Endodermal cell (in vitro differentiated cells): ENCODE data around the gene AFF3. TPM values are rescaled to one million over a fixed set of nuclear protein-coding genes. Genes with fewer than 3 reads are reported as not detected.

Experiments used
- DNase-seq: peaks from one replicate; pipeline ENCODE4 v3.0.0-alpha.2; 2017
- H3K27ac ChIP-seq: 2 replicates; pipeline ENCODE4 v1.5.1; 2013; ENCODE audit warnings: mild to moderate bottlenecking, low read depth, low read length, moderate library complexity
- H3K27me3 ChIP-seq: 2 replicates; pipeline ENCODE4 v1.6.1; 2013; ENCODE audit warnings: mild to moderate bottlenecking, low read length, moderate library complexity; ENCODE audit not compliant: insufficient read depth, control insufficient read depth, poor library complexity, severe bottlenecking
- H3K36me3 ChIP-seq: 2 replicates; pipeline ENCODE4 v1.7.0; 2013; ENCODE audit warnings: mild to moderate bottlenecking, low read length, moderate library complexity; ENCODE audit not compliant: control insufficient read depth, insufficient read depth
- H3K4me1 ChIP-seq: one replicate; pipeline ENCODE4 v1.7.0; 2013; ENCODE audit warnings: low read length; ENCODE audit not compliant: control insufficient read depth, insufficient read depth
- H3K4me3 ChIP-seq: 2 replicates; pipeline ENCODE4 v1.5.1; 2013; ENCODE audit warnings: mild to moderate bottlenecking, low read length, moderate library complexity
- H3K9ac ChIP-seq: 2 replicates; pipeline ENCODE4 v1.6.1; 2013; ENCODE audit warnings: mild to moderate bottlenecking, low read length, moderate library complexity; ENCODE audit not compliant: poor library complexity, severe bottlenecking; ENCODE audit errors: extremely low read depth
- H3K9me3 ChIP-seq: 2 replicates; pipeline ENCODE4 v1.6.1; 2013; ENCODE audit warnings: mild to moderate bottlenecking, low read length, moderate library complexity; ENCODE audit not compliant: control insufficient read depth
- H3K27ac Mint-ChIP-seq: 2 replicates; pipeline ENCODE4 v1.8.0; 2020; ENCODE audit warnings: mixed read lengths
- H3K27me3 Mint-ChIP-seq: 2 replicates; pipeline ENCODE4 v1.8.0; 2021; ENCODE audit warnings: mild to moderate bottlenecking, mixed read lengths; ENCODE audit not compliant: insufficient read depth
- H3K36me3 Mint-ChIP-seq: 2 replicates; pipeline ENCODE4 v1.8.0; 2020; ENCODE audit warnings: low read depth, mixed read lengths
- H3K4me1 Mint-ChIP-seq: 2 replicates; pipeline ENCODE4 v1.8.0; 2020; ENCODE audit warnings: mixed read lengths
- H3K4me3 Mint-ChIP-seq: 2 replicates; pipeline ENCODE4 v1.8.0; 2020; ENCODE audit warnings: mild to moderate bottlenecking, moderate library complexity, mixed read lengths
- H3K9me3 Mint-ChIP-seq: 2 replicates; pipeline ENCODE4 v1.8.0; 2020; ENCODE audit warnings: mild to moderate bottlenecking, mixed read lengths
- CTCF ChIP-seq: fragments of 200-600 bp; sonication (generic); conservative IDR thresholded peaks from 2 replicates; pipeline ENCODE4 v1.5.0; 2021; ENCODE audit warnings: antibody characterized with exemption, mild to moderate bottlenecking
- WGBS, 2 experiments: methylation state at CpG; one replicate each; pipeline versions ENCODE4 v1.1.5 to v1.1.7; 2013; ENCODE audit warnings: missing lambda C conversion rate in 2 of 2, mixed read lengths in 1 of 2; ENCODE audit not compliant: insufficient coverage in 1 of 2, insufficient read length in 1 of 2; 5-methylcytosine and 5-hydroxymethylcytosine counted together
- total RNA-seq, 2 donors: library from RNA; stranded (reverse); fragmentation: NEBNext Ultra II Directional in 1 of 2; extraction: Animal tissue kit (Norgen Biotek cat#: 25700) in 1 of 2; gene quantifications; 2 replicates in 1 of 2; 3 replicates in 1 of 2; pipeline ENCODE4 v1.2.1, GENCODE V29; 2021

AFF3 gene
- total RNA-seq, 2 donors from 2014 or later, result 0.62 to 0.73 TPM

- H3K36me3 ChIP-seq, result no peaks in the 10 kb centered on the region
- Mint-ChIP-seq H3K9me3 (no peaks in the 10 kb centered on the region), H3K27me3 (peaks cover 4% of the 10 kb centered on the region), H3K4me3 (no peak overlapping the region), H3K36me3 (no peaks in the 10 kb centered on the region), H3K4me1 (peaks cover 5% of the 10 kb centered on the region), H3K27ac (no peak overlapping the region)
- DNase-seq, result no peak
- no peak overlapping the region for H3K4me3 ChIP-seq
- H3K9ac ChIP-seq, result no peak overlapping the region
- no peak overlapping the region for H3K27ac ChIP-seq
- peaks cover 5% of the 10 kb centered on the region for H3K27me3 ChIP-seq
- no peaks in the 10 kb centered on the region for H3K4me1 ChIP-seq
- H3K9me3 ChIP-seq, result no peaks in the 10 kb centered on the region
- no peak for TF ChIP-seq CTCF
Observed at GRCh38 chr2:99697811-99698568, 444.4 kb downstream of the AFF3 start.

GRCh38 chr2:99695944-99696253 lies 446.5 kb downstream of the AFF3 start:
- Histone ChIP-seq H3K9me3 (no peaks in the 10 kb centered on the region), H3K27ac (no peak overlapping the region), H3K4me3 (no peak overlapping the region), H3K4me1 (no peaks in the 10 kb centered on the region), H3K27me3 (peaks cover 5% of the 10 kb centered on the region), H3K36me3 (no peaks in the 10 kb centered on the region), H3K9ac (no peak overlapping the region)
- peaks cover 8% of the 10 kb centered on the region for H3K4me1 Mint-ChIP-seq
- no peaks in the 10 kb centered on the region for H3K36me3 Mint-ChIP-seq
- no peaks in the 10 kb centered on the region for H3K9me3 Mint-ChIP-seq
- H3K27me3 Mint-ChIP-seq, result peaks cover 6% of the 10 kb centered on the region
- no peak for TF ChIP-seq CTCF
- H3K27ac Mint-ChIP-seq, result no peak overlapping the region
- H3K4me3 Mint-ChIP-seq, result no peak overlapping the region
- DNase-seq, result no peak

GRCh38 chr2:99695130-99695943 lies 447.1 kb downstream of the AFF3 start:
- Mint-ChIP-seq H3K36me3 (no peaks in the 10 kb centered on the region), H3K9me3 (no peaks in the 10 kb centered on the region), H3K4me3 (no peak overlapping the region), H3K4me1 (peaks cover 5% of the 10 kb centered on the region), H3K27ac (no peak overlapping the region), H3K27me3 (peaks cover 6% of the 10 kb centered on the region)
- Histone ChIP-seq H3K27me3 (peaks cover 5% of the 10 kb centered on the region), H3K27ac (peak overlapping the region; percentile 40), H3K4me1 (no peaks in the 10 kb centered on the region), H3K4me3 (no peak overlapping the region), H3K36me3 (no peaks in the 10 kb centered on the region), H3K9ac (no peak overlapping the region), H3K9me3 (no peaks in the 10 kb centered on the region)
- 81 to 92% methylated on average over 5 to 10 of the region's 11 CpGs for WGBS, 2 experiments
- no peak for DNase-seq
- TF ChIP-seq CTCF, result no peak
